Mesenchymal stem cell (in vitro differentiated cells and primary cell): ENCODE data around the gene AKR7A2. TPM values are rescaled to one million over a fixed set of nuclear protein-coding genes. Genes with fewer than 3 reads are reported as not detected.

Experiments
- DNase-seq: peaks from one replicate; pipeline ENCODE4 v3.0.0-alpha.2; 2013
- H2AFZ ChIP-seq: one replicate; pipeline ENCODE4 v1.6.1; 2013; ENCODE audit warnings: low read depth, mild to moderate bottlenecking, control low read depth, inconsistent platforms, low read length, moderate library complexity
- H2AK5ac ChIP-seq: 2 replicates; pipeline ENCODE4 v1.6.1; 2013; ENCODE audit warnings: low read length, moderate library complexity, mild to moderate bottlenecking, inconsistent platforms; ENCODE audit not compliant: severe bottlenecking
- H2BK120ac ChIP-seq: one replicate; pipeline ENCODE4 v1.6.1; 2013; ENCODE audit warnings: low read depth, mild to moderate bottlenecking, inconsistent platforms, low read length, moderate library complexity
- H2BK12ac ChIP-seq, 2 experiments: one replicate each; pipeline ENCODE4 v1.6.1; 2013; ENCODE audit warnings: inconsistent platforms in 2 of 2, low read length in 2 of 2, mild to moderate bottlenecking in 2 of 2, moderate library complexity in 2 of 2, control low read depth in 1 of 2
- H2BK15ac ChIP-seq: one replicate; pipeline ENCODE4 v1.6.1; 2013; ENCODE audit warnings: mild to moderate bottlenecking, low read depth, inconsistent platforms; ENCODE audit not compliant: poor library complexity, severe bottlenecking
- H2BK5ac ChIP-seq: 2 replicates; pipeline ENCODE4 v1.6.1; 2013; ENCODE audit warnings: low read depth, mild to moderate bottlenecking, low read length, control low read depth, inconsistent platforms; ENCODE audit not compliant: poor library complexity, severe bottlenecking
- H3K14ac ChIP-seq, 2 experiments: one replicate each; pipeline ENCODE4 v1.6.1; 2013; ENCODE audit warnings: inconsistent platforms in 2 of 2, low read length in 2 of 2, control low read depth in 1 of 2, mild to moderate bottlenecking in 1 of 2, moderate library complexity in 1 of 2
- H3K18ac ChIP-seq, 2 experiments: one replicate each; pipeline ENCODE4 v1.6.1; 2013; ENCODE audit warnings: inconsistent platforms in 2 of 2, low read length in 2 of 2, control low read depth in 1 of 2, low read depth in 1 of 2, mild to moderate bottlenecking in 1 of 2
- H3K23ac ChIP-seq, 2 experiments: one replicate each; pipeline ENCODE4 v1.6.1; 2013; ENCODE audit warnings: inconsistent platforms in 2 of 2, low read length in 2 of 2, mild to moderate bottlenecking in 2 of 2, moderate library complexity in 2 of 2, control low read depth in 1 of 2
- H3K27ac ChIP-seq: 2 replicates; pipeline ENCODE4 v1.5.1; 2013; ENCODE audit warnings: mild to moderate bottlenecking, moderate library complexity, low read length, control low read depth, inconsistent platforms; ENCODE audit not compliant: poor library complexity, severe bottlenecking
- H3K27me3 ChIP-seq, 2 experiments: 2 replicates each; pipeline versions ENCODE4 v1.6.1 to v1.7.0; 2013; ENCODE audit warnings: low read length in 2 of 2, mild to moderate bottlenecking in 2 of 2, moderate library complexity in 2 of 2, control low read depth in 1 of 2, inconsistent platforms in 1 of 2; ENCODE audit not compliant: control insufficient read depth in 1 of 2, insufficient read depth in 1 of 2
- H3K36me3 ChIP-seq, 2 experiments: 2 replicates each; pipeline versions ENCODE4 v1.6.1 to v1.7.0; 2013; ENCODE audit warnings: low read length in 2 of 2, control low read depth in 1 of 2, inconsistent platforms in 1 of 2, low read depth in 1 of 2, mild to moderate bottlenecking in 1 of 2; ENCODE audit not compliant: insufficient read depth in 2 of 2, control insufficient read depth in 1 of 2
- H3K4ac ChIP-seq, 2 experiments: one replicate each; pipeline ENCODE4 v1.6.1; 2013; ENCODE audit warnings: inconsistent platforms in 2 of 2, low read length in 2 of 2, mild to moderate bottlenecking in 2 of 2, moderate library complexity in 2 of 2, control low read depth in 1 of 2, low read depth in 1 of 2
- H3K4me1 ChIP-seq: 2 replicates; pipeline ENCODE4 v1.6.1; 2013; ENCODE audit warnings: low read depth, low read length, control low read depth; ENCODE audit not compliant: control insufficient read depth, insufficient read depth
- H3K4me2 ChIP-seq: 2 replicates; pipeline ENCODE4 v1.6.1; 2013; ENCODE audit warnings: low read length, mild to moderate bottlenecking, inconsistent platforms; ENCODE audit not compliant: poor library complexity, severe bottlenecking
- H3K4me3 ChIP-seq, 2 experiments: 2 replicates each; pipeline versions ENCODE4 v1.5.1 to v1.7.0; 2013; ENCODE audit warnings: low read length in 2 of 2, mild to moderate bottlenecking in 2 of 2, control low read depth in 1 of 2, low read depth in 1 of 2; ENCODE audit not compliant: insufficient read depth in 1 of 2
- H3K79me1 ChIP-seq: replicated peaks from 2 replicates; pipeline ENCODE4 v1.6.1; 2013; ENCODE audit warnings: mild to moderate bottlenecking, control low read depth, low read length, inconsistent platforms; ENCODE audit not compliant: poor library complexity, severe bottlenecking
- H3K9ac ChIP-seq: 2 replicates; pipeline ENCODE4 v1.7.0; 2013; ENCODE audit warnings: mild to moderate bottlenecking, low read length, moderate library complexity
- H3K9me3 ChIP-seq: 2 replicates; pipeline ENCODE4 v1.7.0; 2013; ENCODE audit warnings: mild to moderate bottlenecking, low read length; ENCODE audit not compliant: control insufficient read depth
- H4K8ac ChIP-seq: one replicate; pipeline ENCODE4 v1.6.1; 2013; ENCODE audit warnings: inconsistent platforms, mild to moderate bottlenecking, low read length, moderate library complexity
- H4K91ac ChIP-seq: one replicate; pipeline ENCODE4 v1.6.1; 2013; ENCODE audit warnings: mild to moderate bottlenecking, low read length, inconsistent platforms
- WGBS: methylation state at CpG from one replicate; pipeline ENCODE4 v1.1.7; 2013; ENCODE audit warnings: mixed read lengths; 5-methylcytosine and 5-hydroxymethylcytosine counted together
- polyA plus RNA-seq, 2 experiments: library from polyadenylated mRNA; stranded (reverse); fragments of 200-250 nt; gene quantifications; one replicate each; pipeline ENCODE4 v1.2.3, GENCODE V29; 2013

AKR7A2 gene
- 48.0 TPM for polyA plus RNA-seq (2013, experiment 1 of 2)
- 51.1 TPM for polyA plus RNA-seq (2013, experiment 2 of 2)

DNA sequence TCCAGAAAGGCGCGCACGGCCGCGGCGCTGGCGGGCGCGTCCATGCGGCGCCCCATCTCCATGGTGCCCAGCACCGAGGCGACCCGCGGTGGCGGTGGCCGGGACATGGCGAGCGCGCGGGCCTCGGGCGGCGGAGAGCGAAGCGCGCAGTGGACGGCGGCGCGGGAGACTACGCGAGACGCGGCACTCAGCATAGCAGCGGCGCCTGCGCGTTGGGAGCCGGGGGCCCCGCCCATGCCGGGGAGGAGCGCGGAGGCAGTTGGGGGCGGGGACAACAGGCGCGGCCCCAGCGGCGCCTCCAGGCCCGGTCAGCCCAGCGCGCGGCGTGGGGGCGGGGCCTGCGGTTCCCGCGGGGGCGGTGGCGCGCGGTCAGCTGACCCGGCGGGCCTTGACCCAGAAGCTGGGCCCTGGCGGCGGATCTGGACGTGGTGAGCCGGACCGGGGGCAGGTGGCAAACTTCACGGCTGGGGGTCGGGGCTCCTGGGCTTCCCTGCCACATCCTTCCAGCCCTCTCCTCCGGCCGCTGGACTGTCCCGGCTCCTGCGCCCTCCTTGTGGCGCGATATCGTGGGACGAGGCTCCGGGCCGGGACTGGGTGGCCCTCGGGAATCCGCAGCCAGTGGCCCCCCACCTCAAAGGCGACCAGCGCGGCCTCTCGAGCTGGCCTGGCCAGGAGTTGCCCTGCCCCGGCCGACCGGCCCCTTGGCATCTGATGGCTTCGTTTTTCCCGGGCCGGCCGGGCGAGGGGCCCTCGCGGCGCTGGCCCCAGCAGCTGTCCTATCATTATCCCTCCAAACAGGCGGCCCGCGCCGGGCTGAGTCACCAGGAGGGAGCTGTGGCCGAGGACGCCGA is at the start of gene AKR7A2, which contains the start of gene SLC66A1:
TSS of gene AKR7A2 (minus strand) at position 214 of the 851 bp plus-strand sequence. CDS start at position 194, 20 bp downstream.
TSS of gene SLC66A1 (plus strand) at position 396 of the 851 bp plus-strand sequence. CDS start 5,352 bp downstream, outside the sequence.
- Histone ChIP-seq H4K8ac (peak within 1 kb of the TSS; percentile 87), H3K4ac (peak within 1 kb of the TSS; percentile 85 to 95), H3K23ac (peak within 1 kb of the TSS; percentile 41 to 92), H3K4me1 (peaks cover 43% of the 10 kb centered on the region), H3K4me2 (peak within 1 kb of the TSS; percentile 94), H3K4me3 (peak within 1 kb of the TSS; percentile 87 to 88), H2AK5ac (no peak within 1 kb of the TSS), H3K79me1 (peaks cover 46% of the 10 kb centered on the region), H3K18ac (peak within 1 kb of the TSS; percentile 95 to 98), H4K91ac (peak within 1 kb of the TSS; percentile 93), H2BK5ac (peak within 1 kb of the TSS; percentile 22), H2BK120ac (peak within 1 kb of the TSS; percentile 77), H3K9ac (peak within 1 kb of the TSS; percentile 94), H3K27ac (peak within 1 kb of the TSS; percentile 48), H3K27me3 (no peaks in the 10 kb centered on the region), H3K9me3 (no peaks in the 10 kb centered on the region), H2BK15ac (peak within 1 kb of the TSS; percentile 68), H3K36me3 (peaks cover 30 to 31% of the 10 kb centered on the region in 2 experiments), H2AFZ (peak within 1 kb of the TSS; percentile 75), H2BK12ac (peak within 1 kb of the TSS in 1 of 2 experiments; percentile 85), H3K14ac (peak within 1 kb of the TSS in 1 of 2 experiments; percentile 90)
- DNase-seq, result peak; percentile 90
- WGBS, result 1% methylated on average over 68 of the region's 105 CpGs

DNA sequence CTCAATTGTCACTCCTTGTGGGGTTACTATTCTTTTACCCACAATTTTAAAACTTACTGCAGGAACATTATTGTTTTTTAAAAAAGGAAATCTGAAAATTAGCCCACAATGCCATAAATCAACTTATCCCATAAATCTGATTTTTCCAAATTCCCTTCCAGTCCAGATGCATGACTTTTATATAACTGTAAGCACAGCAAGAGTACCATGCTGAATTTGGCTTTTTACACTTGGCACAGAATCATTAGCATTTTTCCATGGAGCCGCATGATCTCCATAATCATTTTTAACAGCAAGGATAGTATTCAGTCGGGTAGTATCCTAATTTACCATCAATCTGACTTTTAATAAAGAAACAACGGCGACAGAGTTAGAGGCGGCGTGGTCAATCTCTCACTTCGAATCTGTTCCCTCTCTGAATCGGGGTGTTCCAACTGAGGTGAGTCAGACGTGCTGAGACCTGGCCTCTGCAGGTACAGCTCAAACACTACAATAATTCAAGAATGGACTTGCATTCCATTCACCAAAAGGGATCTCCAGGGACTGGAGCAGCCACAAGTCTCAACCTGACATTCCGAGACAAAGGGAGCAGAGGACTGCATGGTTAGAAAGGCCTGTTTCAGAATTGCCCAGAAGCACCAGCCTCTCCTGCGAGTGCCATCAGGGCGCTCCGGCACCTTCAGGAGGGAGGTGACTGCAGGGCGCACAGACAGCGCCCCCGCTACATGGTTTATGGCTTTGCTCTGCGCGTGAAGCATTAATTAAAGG is 49.1 kb upstream of the AKR7A2 start:
- no peak overlapping the region for H4K91ac ChIP-seq
- 94% methylated on average over 16 of the region's 18 CpGs for WGBS
- H3K79me1 ChIP-seq, result peaks cover 54% of the 10 kb centered on the region
- no peak overlapping the region for H2BK12ac ChIP-seq
- H3K4me2 ChIP-seq, result no peak overlapping the region
- no peaks in the 10 kb centered on the region for H3K9me3 ChIP-seq
- H3K9ac ChIP-seq, result no peak overlapping the region
- H3K23ac ChIP-seq, result no peak overlapping the region
- H3K4ac ChIP-seq, result no peak overlapping the region
- H3K27ac ChIP-seq, result no peak overlapping the region
- H3K27me3 ChIP-seq, result no peaks in the 10 kb centered on the region
- peaks cover 49 to 53% of the 10 kb centered on the region in 2 experiments for H3K36me3 ChIP-seq
- H4K8ac ChIP-seq, result no peak overlapping the region
- peak overlapping the region; percentile 19 for H2AK5ac ChIP-seq
- H2BK15ac ChIP-seq, result no peak overlapping the region
- no peak for DNase-seq
- no peak overlapping the region for H3K18ac ChIP-seq
- no peak overlapping the region for H2AFZ ChIP-seq
- no peak overlapping the region for H2BK5ac ChIP-seq
- H3K4me3 ChIP-seq, result no peak overlapping the region
- no peak overlapping the region for H2BK120ac ChIP-seq
- H3K14ac ChIP-seq, result no peak overlapping the region
- H3K4me1 ChIP-seq, result peaks cover 21% of the 10 kb centered on the region

DNA sequence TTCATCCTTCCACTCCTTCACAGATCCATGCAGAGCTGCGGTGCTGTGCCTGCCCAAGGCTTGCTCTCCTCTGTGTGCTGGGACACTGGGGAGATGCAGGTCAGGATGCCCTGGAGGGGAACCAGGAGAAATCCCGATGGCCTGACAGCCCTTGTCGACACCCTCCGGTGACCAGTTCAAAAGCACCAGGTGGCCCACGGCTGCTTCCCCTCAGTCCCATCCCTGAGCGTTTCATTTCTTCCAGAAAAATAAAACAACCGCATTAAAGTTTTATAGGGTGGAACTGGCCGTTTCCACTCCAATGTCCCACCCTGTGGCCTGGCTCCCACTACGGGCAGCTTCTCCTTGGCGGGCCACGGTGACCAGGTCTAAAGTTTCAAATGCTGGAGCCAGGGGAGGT is 48.5 kb upstream of the AKR7A2 start:
- no peak overlapping the region for H3K23ac ChIP-seq
- H2BK15ac ChIP-seq, result no peak overlapping the region
- H3K4ac ChIP-seq, result no peak overlapping the region
- no peak overlapping the region for H2AK5ac ChIP-seq
- H3K36me3 ChIP-seq, result peaks cover 55 to 58% of the 10 kb centered on the region in 2 experiments
- H3K27ac ChIP-seq, result no peak overlapping the region
- no peak overlapping the region for H2BK5ac ChIP-seq
- no peak for DNase-seq
- no peak overlapping the region for H2BK120ac ChIP-seq
- H3K18ac ChIP-seq, result no peak overlapping the region
- no peak overlapping the region for H3K4me3 ChIP-seq
- 95% methylated on average over 11 of the region's 11 CpGs for WGBS
- no peak overlapping the region for H3K4me2 ChIP-seq
- no peak overlapping the region for H3K9ac ChIP-seq
- H3K9me3 ChIP-seq, result no peaks in the 10 kb centered on the region
- no peak overlapping the region for H4K91ac ChIP-seq
- no peak overlapping the region for H2AFZ ChIP-seq
- no peak overlapping the region for H3K14ac ChIP-seq
- H3K79me1 ChIP-seq, result peaks cover 53% of the 10 kb centered on the region
- H4K8ac ChIP-seq, result no peak overlapping the region
- no peaks in the 10 kb centered on the region for H3K27me3 ChIP-seq
- H3K4me1 ChIP-seq, result peaks cover 22% of the 10 kb centered on the region
- no peak overlapping the region for H2BK12ac ChIP-seq

DNA sequence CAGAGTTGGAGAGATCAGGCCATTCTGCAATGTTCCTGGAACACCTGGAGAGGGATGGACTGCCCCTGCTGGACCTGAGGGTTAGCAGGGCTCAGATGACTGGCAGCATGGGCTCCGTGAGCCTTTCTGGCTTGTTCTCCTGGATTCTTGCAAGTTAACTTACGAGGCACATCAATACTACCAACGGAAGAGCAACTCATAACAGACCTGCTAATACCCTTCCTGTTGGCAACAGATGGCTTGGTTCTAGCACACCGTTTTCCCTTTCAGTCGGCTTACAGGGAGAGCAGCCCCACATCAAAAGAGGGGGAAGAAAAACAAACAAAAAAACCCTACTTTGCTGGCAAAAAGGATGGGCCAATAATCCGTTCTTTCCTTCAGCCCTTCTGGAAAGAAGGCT is 48.1 kb upstream of the AKR7A2 start:
- no peaks in the 10 kb centered on the region for H3K9me3 ChIP-seq
- WGBS, result 94% methylated on average over 6 of the region's 6 CpGs

More for the DNA sequence above, 48.1 kb upstream of the AKR7A2 start:
- no peak overlapping the region for H3K23ac ChIP-seq
- H3K36me3 ChIP-seq, result peaks cover 52 to 58% of the 10 kb centered on the region in 2 experiments
- H3K4me2 ChIP-seq, result no peak overlapping the region
- H4K8ac ChIP-seq, result no peak overlapping the region
- no peak overlapping the region for H3K14ac ChIP-seq
- H3K18ac ChIP-seq, result no peak overlapping the region
- H2BK5ac ChIP-seq, result no peak overlapping the region
- no peak overlapping the region for H4K91ac ChIP-seq
- H2BK15ac ChIP-seq, result no peak overlapping the region
- H3K79me1 ChIP-seq, result peaks cover 49% of the 10 kb centered on the region
- no peak overlapping the region for H3K4me3 ChIP-seq
- H2AFZ ChIP-seq, result no peak overlapping the region
- peaks cover 22% of the 10 kb centered on the region for H3K4me1 ChIP-seq
- no peak overlapping the region for H3K27ac ChIP-seq
- no peak for DNase-seq
- no peak overlapping the region for H2AK5ac ChIP-seq
- no peak overlapping the region for H2BK12ac ChIP-seq
- no peak overlapping the region for H2BK120ac ChIP-seq
- H3K4ac ChIP-seq, result no peak overlapping the region
- no peaks in the 10 kb centered on the region for H3K27me3 ChIP-seq
- no peak overlapping the region for H3K9ac ChIP-seq
